Activated CD4-positive, alpha-beta T cell treated with anti-CD3 and anti-CD28 coated beads, Interleukin-2, amount 10 ng/mL, durations not matched to agents 24 days and 14 days (primary cell): ENCODE results near the gene SUGT1. TPM values are rescaled to one million over a fixed set of nuclear protein-coding genes. Genes with fewer than 3 reads are reported as not detected.
A peak's percentile ranks its signal among the peaks of the same experiment; 100 is the strongest.
"Not testable (repeated sequence)": the region's sequence is repeated elsewhere in the genome, so short reads cannot be mapped to it uniquely, and the experiment has no call there.

Experiments
- DNase-seq: peaks from one replicate; pipeline ENCODE4 v3.0.0; 2022
- H3K27ac Mint-ChIP-seq: one replicate; pipeline ENCODE4 v1.8.0; 2022; ENCODE audit warnings: mild to moderate bottlenecking, mixed read lengths
- H3K27me3 Mint-ChIP-seq: one replicate; pipeline ENCODE4 v1.8.0; 2022; ENCODE audit warnings: mixed read lengths
- H3K36me3 Mint-ChIP-seq: one replicate; pipeline ENCODE4 v1.8.0; 2022; ENCODE audit warnings: low read depth, mild to moderate bottlenecking, mixed read lengths
- H3K4me1 Mint-ChIP-seq: one replicate; pipeline ENCODE4 v1.8.0; 2021; ENCODE audit warnings: mixed read lengths
- H3K4me3 Mint-ChIP-seq: one replicate; pipeline ENCODE4 v1.8.0; 2022; ENCODE audit warnings: mild to moderate bottlenecking, moderate library complexity, mixed read lengths
- H3K9me3 Mint-ChIP-seq: one replicate; pipeline ENCODE4 v1.8.0; 2021; ENCODE audit warnings: mixed read lengths
- intact Hi-C: fragments of 100-400 bp; cut with micrococcal nuclease; formaldehyde crosslinking; loops from one replicate; pipeline ENCODE4 v1.15.1; 2023
- total RNA-seq: library from RNA; stranded (reverse); gene quantifications from 2 replicates; pipeline ENCODE4 v1.2.3, GENCODE V29; 2022

SUGT1 gene
- total RNA-seq, 1 donor from 2014 or later: 71.2 TPM

DNA sequence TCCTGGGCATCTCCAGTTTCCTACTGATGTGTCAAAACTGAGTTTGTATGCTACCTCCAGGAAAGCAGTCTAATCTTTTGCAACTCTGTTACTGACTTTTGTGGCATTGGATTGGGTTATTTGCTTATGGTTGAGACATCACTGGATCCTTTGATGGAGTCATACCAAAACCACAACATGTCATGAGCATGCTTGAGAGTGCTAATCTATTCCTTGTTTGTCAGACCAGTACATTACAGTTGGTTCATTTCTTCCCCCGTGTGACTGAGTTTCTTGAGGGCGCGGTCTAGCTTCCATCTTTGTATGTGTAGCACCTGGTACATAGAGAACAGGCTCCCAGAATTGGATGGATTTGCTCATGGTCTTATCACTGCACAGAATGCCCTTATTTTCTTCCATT is 43.2 kb downstream of the SUGT1 start:
- peak; percentile 70 for DNase-seq
- intact Hi-C loops: loop anchor here (1.0 kb wide), 1 partner anchor 44 kb away; the partner anchor contains the start of gene SUGT1
- Mint-ChIP-seq H3K9me3 (no peaks in the 10 kb centered on the region), H3K27me3 (no peaks in the 10 kb centered on the region), H3K36me3 (peaks cover 19% of the 10 kb centered on the region), H3K27ac (peak overlapping the region; percentile 78), H3K4me3 (no peak overlapping the region), H3K4me1 (peaks cover 13% of the 10 kb centered on the region)

DNA sequence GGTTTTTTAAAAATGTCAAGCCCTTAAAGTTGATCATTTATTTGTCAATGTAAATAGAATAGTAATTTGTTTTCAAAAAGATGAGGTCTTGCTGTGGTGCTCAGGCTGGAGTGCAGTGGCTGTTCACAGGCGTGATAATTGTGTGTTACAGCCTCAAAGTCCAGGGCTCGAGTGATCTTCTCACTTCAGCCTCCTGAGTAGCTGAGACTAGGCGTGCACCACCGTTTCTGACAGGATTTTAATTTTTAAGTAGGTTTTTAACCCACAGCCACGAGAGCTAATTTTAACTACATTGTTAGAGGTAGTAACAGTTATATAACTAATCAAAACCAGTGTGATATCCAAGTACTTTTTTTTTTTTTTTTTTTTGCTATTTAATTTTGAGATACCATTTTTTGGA is 43.9 kb downstream of the SUGT1 start:
- H3K27me3 Mint-ChIP-seq: no peaks in the 10 kb centered on the region
- no peak overlapping the region for H3K27ac Mint-ChIP-seq
- no peak overlapping the region for H3K4me3 Mint-ChIP-seq
- intact Hi-C loops: loop anchor here (1.0 kb wide), 1 partner anchor 44 kb away; the partner anchor contains the start of gene SUGT1
- no peaks in the 10 kb centered on the region for H3K9me3 Mint-ChIP-seq
- H3K36me3 Mint-ChIP-seq: peaks cover 17% of the 10 kb centered on the region
- DNase-seq: no peak
- peaks cover 13% of the 10 kb centered on the region for H3K4me1 Mint-ChIP-seq

DNA sequence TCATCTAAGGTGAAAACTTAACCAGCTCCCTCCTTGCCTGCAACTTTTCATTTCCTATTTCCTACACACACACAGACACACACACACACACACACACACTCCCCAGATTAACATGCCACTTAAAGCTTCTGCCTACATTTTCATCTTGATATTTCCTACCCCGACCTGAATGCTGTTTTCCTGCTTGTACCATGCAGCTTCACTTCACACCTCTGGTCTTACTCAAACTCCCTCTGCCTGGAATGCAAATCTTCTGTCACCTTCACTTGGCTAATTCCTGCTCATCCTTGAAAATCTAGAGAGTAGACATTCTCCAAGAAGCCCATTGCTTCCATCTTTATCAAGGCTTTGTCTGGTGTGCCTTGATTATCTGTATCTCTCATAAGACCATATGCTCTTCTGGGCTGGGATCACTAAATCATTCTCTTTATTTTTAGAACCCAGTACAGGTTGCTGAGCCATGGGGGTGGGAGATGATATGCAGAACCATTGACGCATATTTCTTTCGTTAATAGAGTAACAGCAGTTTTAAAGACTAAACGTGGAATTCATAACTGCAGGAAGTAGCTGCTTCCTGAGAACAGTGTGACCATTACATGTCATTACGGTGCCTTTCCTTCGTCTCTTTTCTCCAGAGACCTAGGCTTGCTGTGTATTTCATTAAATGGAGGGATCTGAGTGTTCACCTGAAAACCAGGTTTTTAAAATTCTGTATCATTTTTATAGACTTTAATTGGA is 49.3 kb downstream of the SUGT1 start:
- H3K36me3 Mint-ChIP-seq: peaks cover 7% of the 10 kb centered on the region
- no peak overlapping the region for H3K27ac Mint-ChIP-seq
- no peak for DNase-seq
- no peak overlapping the region for H3K4me3 Mint-ChIP-seq
- no peaks in the 10 kb centered on the region for H3K27me3 Mint-ChIP-seq
- intact Hi-C loops: no loop called here
- no peaks in the 10 kb centered on the region for H3K9me3 Mint-ChIP-seq
- peaks cover 2% of the 10 kb centered on the region for H3K4me1 Mint-ChIP-seq

DNA sequence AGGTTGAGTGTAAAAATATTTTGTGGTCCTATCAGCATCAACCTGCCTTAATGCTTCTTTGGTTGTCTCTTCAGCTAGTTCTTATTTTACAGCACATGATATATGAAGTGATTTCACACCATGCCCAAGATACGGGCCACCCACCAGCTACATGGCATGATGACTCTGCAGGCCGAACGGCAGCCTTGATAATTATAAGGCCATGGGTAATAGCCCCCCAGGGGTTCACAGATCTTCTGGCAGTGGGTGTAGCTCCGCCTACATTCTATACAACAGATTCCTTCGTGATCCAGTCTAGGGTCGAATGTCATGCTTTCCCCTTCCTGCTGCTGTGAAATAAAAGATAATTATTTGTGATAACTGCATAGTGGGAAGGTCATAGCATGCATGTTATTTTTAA is 50.8 kb downstream of the SUGT1 start:
- Mint-ChIP-seq H3K9me3 (no peaks in the 10 kb centered on the region), H3K27me3 (no peaks in the 10 kb centered on the region), H3K4me1 (peaks cover 2% of the 10 kb centered on the region), H3K36me3 (no peaks in the 10 kb centered on the region), H3K27ac (no peak overlapping the region), H3K4me3 (no peak overlapping the region)
- no peak for DNase-seq
- intact Hi-C loops: no loop called here

DNA sequence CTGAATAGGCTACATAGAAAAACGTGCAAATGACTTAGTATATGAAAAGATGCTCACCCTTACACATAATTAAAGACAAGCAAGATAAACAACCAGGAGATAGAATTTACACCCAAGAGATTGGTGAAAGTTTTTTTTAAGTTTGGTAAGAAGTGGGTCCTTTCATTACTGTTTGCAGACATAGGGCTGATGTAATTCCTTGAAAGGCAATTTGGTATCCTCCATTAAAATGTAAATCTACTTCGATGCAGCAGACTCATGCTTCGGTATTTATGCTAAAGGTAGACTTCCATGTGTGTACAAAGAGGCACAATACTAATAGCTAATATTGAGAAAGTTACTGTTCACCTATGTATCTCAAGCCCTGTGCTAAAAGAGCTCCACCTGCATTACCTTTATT is 53.4 kb downstream of the SUGT1 start:
- Mint-ChIP-seq H3K36me3 (no peaks in the 10 kb centered on the region), H3K27me3 (no peaks in the 10 kb centered on the region), H3K4me3 (no peak overlapping the region), H3K4me1 (peaks cover 2% of the 10 kb centered on the region), H3K27ac (no peak overlapping the region), H3K9me3 (no peaks in the 10 kb centered on the region)
- intact Hi-C loops: no loop called here
- DNase-seq: no peak

DNA sequence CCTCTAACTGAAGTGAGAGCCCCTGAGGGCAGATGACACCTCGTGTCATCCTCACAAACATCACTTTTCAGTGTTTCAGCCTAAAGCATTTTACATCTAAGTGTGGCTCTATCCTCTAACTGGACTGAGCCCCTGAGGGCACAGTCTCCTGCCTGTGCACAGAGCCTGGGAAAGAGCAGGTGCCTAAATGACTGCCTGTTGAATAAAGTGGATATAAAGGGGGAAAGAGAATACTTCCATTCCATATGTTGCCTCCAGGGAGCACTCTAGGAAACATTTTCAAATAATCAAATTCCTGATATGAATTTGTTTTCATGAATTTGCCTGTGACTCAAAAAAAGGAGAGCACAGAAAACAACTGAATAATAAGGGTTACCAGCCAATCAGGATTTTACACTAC is 54.7 kb downstream of the SUGT1 start:
- no peak overlapping the region for H3K27ac Mint-ChIP-seq
- intact Hi-C loops: no loop called here
- H3K36me3 Mint-ChIP-seq: no peaks in the 10 kb centered on the region
- DNase-seq: no peak
- H3K27me3 Mint-ChIP-seq: no peaks in the 10 kb centered on the region
- H3K9me3 Mint-ChIP-seq: no peaks in the 10 kb centered on the region
- H3K4me1 Mint-ChIP-seq: no peaks in the 10 kb centered on the region
- H3K4me3 Mint-ChIP-seq: no peak overlapping the region

DNA sequence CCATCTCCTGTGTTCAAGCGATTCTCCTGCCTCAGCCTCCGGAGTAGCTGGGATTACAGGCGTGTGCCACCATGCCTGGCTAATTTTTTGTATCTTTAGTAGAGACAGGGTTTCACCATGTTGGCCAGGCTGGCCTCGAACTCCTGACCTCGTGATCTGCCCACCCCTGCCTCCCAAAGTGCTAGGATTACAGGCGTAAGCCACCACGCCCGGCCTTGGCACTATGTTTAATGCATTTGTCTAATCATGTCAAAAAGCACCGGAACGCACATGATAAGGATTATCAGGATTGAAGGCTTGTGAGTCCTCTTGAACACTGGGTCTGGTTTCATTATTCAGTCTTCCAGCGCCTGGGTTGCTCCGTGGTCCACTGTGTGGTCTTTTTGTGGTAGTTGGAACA is 55.6 kb downstream of the SUGT1 start:
- H3K4me3 Mint-ChIP-seq, DNase-seq, H3K36me3 Mint-ChIP-seq, H3K9me3 Mint-ChIP-seq, H3K27ac Mint-ChIP-seq, H3K27me3 Mint-ChIP-seq, H3K4me1 Mint-ChIP-seq, intact Hi-C loops: not testable (repeated sequence)

DNA sequence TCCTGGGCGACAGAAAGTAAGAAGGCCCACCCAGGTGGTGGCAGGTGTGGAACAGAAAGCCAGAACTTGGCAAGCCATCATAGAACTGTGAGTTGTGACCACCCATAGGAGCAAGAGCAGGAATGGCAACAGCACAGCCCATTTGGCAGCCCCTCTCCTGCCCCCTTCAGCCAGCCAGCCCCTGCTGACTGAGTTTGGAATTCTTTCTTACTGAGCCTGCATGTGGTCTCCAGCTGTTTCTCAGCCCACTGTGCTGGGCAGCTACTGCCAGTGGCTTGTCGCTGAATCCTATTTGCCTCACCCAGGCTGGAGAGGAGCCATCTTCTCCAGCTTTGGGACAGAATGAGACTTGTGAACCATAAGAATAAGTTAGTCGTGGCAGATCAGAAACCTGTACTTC is 58.6 kb downstream of the SUGT1 start:
- Mint-ChIP-seq H3K4me3 (no peak overlapping the region), H3K27me3 (peaks cover 5% of the 10 kb centered on the region), H3K27ac (no peak overlapping the region), H3K9me3 (no peaks in the 10 kb centered on the region), H3K4me1 (no peaks in the 10 kb centered on the region), H3K36me3 (no peaks in the 10 kb centered on the region)
- no peak for DNase-seq
- intact Hi-C loops: no loop called here

DNA sequence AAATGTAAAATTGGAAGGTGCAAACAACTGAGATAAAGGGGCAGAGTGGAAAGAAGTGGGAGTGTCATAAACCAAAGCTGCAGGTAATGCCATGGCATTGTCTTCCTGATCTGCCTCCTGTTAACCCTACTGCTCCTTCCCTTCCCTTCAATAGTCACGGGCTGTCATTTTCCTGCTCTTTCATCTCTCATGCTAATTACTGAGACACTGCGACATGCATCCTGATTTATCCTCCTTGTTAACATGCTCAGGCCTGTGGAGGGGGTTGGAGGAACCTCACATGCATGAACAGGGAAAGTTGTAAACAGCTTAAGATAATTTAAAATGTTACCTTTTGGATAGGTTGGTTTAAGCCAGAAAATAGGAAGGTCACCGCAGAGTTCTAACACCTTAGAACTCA is 59.7 kb downstream of the SUGT1 start:
- Mint-ChIP-seq H3K27me3 (peaks cover 7% of the 10 kb centered on the region), H3K4me1 (no peaks in the 10 kb centered on the region), H3K4me3 (no peak overlapping the region), H3K27ac (no peak overlapping the region), H3K36me3 (no peaks in the 10 kb centered on the region), H3K9me3 (no peaks in the 10 kb centered on the region)
- DNase-seq: no peak
- intact Hi-C loops: no loop called here

DNA sequence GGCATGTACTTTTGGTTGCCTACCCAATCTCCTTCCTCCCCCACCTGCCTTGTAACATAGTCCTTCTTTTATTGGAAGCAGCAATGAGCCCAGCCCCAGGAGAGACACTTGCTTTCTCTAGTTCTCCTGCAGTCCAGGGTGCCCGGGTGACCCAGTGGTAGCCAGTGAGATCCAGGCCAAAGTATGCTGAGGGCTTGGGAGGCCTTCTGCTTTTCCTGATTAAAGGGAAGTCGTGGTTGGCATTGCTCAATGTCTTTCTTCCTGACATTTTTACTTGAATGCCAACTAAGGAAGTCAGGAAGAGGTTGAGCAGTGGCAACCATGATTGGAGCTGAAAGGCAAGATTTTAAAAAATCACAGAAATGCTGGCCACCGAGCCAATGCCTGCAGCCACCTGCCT is 61.3 kb downstream of the SUGT1 start:
- H3K4me1 Mint-ChIP-seq: no peaks in the 10 kb centered on the region
- intact Hi-C loops: no loop called here
- DNase-seq: no peak
- H3K27ac Mint-ChIP-seq: no peak overlapping the region
- no peaks in the 10 kb centered on the region for H3K36me3 Mint-ChIP-seq
- peaks cover 14% of the 10 kb centered on the region for H3K27me3 Mint-ChIP-seq
- no peak overlapping the region for H3K4me3 Mint-ChIP-seq
- H3K9me3 Mint-ChIP-seq: peaks cover 10% of the 10 kb centered on the region

DNA sequence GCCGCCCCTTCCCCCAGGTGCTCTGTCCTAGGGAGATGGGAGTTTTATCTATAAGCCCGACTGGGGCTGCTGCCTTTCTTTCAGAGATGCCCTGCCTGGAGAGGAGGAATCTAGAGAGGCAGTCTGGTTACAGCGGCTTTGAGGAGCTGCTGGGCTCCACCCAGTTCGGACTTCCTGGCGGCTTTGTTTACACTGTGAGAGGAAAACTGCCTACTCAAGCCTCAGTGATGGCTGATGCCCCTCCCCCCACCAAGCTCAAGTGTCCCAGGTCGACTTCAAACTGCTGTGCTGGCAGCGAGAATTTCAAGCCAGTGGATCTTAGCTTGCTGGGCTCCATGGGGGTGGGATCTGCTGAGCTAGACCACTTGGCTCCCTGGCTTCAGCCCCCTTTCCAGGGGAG is 68.3 kb downstream of the SUGT1 start:
- H3K4me1 Mint-ChIP-seq, H3K36me3 Mint-ChIP-seq, H3K27ac Mint-ChIP-seq, H3K4me3 Mint-ChIP-seq, intact Hi-C loops, DNase-seq, H3K9me3 Mint-ChIP-seq: not testable (repeated sequence)
- peaks cover 15% of the 10 kb centered on the region for H3K27me3 Mint-ChIP-seq

DNA sequence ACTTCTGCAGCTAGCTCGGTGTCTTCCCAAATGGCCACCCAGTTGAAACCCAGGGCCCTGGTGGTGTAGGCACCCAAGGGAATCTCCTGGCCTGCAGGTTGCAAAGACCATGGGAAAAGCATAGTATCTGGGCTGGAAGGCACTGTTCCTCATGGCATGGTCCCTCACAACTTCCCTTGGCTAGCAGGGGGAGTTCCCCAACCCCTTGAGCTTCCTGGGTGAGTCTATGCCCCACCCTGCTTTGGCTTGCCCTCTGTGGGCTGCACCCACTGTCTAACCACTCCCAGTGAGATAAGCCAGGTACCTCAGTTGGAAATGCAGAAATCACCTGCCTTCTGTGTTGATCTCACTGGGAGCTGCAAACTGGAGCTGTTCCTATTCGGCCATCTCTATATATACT is 68.7 kb downstream of the SUGT1 start:
- H3K9me3 Mint-ChIP-seq, DNase-seq, H3K4me3 Mint-ChIP-seq, H3K4me1 Mint-ChIP-seq, H3K36me3 Mint-ChIP-seq, H3K27ac Mint-ChIP-seq, intact Hi-C loops: not testable (repeated sequence)
- peaks cover 12% of the 10 kb centered on the region for H3K27me3 Mint-ChIP-seq

DNA sequence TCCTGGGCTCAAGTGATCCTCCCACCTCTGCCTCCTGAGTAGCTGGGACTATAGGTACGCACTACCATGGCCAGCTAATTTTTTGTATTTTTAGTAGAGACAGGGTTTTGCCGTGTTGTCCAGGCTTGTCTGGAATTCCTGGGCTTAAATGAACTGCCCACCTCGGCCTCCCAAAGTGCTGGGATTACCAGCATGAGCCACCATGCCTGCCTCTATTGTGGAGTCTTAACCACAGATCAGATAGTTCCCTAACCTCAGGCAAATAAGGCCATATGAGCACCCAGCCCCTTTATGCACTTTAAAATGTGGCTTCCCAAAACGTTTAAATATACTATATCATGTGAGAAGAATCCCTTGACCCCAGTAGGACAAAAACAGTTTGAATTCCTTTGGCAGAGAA is 70.5 kb downstream of the SUGT1 start:
- Mint-ChIP-seq H3K9me3 (peaks cover 5% of the 10 kb centered on the region), H3K27me3 (peaks cover 11% of the 10 kb centered on the region), H3K27ac (no peak overlapping the region), H3K4me3 (no peak overlapping the region), H3K4me1 (no peaks in the 10 kb centered on the region), H3K36me3 (no peaks in the 10 kb centered on the region)
- DNase-seq: no peak
- intact Hi-C loops: no loop called here

DNA sequence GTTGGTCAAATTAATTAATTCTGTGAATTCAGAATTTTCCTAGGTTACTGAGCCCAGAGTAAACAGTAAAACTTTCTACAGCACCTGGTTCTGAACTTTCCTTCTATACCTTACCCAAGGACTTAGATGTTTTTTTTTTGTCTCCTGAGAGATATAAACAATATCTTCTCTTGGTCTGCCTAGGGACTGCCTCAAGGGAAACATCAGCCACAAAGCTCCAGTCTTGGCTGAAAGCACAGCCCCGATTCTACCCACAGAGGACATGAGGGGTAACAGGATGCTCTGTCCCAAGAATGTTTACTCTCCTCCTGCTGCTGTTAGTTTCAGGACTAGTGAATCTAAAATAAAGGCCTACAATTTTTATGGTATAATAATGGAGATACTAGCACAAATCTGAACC is 72.7 kb downstream of the SUGT1 start:
- no peak for DNase-seq
- no peaks in the 10 kb centered on the region for H3K36me3 Mint-ChIP-seq
- intact Hi-C loops: no loop called here
- H3K27me3 Mint-ChIP-seq: peaks cover 5% of the 10 kb centered on the region
- H3K27ac Mint-ChIP-seq: no peak overlapping the region
- H3K9me3 Mint-ChIP-seq: no peaks in the 10 kb centered on the region
- no peak overlapping the region for H3K4me3 Mint-ChIP-seq
- no peaks in the 10 kb centered on the region for H3K4me1 Mint-ChIP-seq

DNA sequence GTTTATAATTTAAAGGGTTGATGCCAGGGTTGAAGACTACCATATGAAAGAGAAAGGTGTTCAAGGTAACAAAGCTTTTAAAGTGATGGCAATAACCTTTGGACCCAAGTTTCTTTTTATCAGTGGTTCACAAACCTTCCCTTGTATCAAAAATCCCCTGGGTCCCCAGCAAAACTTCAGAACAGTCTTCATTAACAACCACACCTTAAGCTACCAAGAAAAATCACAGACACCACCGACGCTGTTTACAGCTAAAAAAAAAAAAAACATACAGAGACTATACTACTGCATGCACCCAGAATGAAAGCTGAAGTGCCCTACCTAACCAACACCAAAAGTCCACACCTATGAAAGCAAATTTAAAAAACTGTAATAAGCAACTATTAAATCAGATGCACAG is 73.6 kb downstream of the SUGT1 start:
- DNase-seq: no peak
- no peak overlapping the region for H3K27ac Mint-ChIP-seq
- intact Hi-C loops: no loop called here
- H3K36me3 Mint-ChIP-seq: no peaks in the 10 kb centered on the region
- H3K27me3 Mint-ChIP-seq: peaks cover 5% of the 10 kb centered on the region
- no peaks in the 10 kb centered on the region for H3K9me3 Mint-ChIP-seq
- H3K4me1 Mint-ChIP-seq: no peaks in the 10 kb centered on the region
- H3K4me3 Mint-ChIP-seq: no peak overlapping the region
